ENCODE results near the gene AJAP1. TPM values are rescaled to one million over a fixed set of nuclear protein-coding genes. Genes with fewer than 3 reads are reported as not detected.

Gene AJAP1, protein sequence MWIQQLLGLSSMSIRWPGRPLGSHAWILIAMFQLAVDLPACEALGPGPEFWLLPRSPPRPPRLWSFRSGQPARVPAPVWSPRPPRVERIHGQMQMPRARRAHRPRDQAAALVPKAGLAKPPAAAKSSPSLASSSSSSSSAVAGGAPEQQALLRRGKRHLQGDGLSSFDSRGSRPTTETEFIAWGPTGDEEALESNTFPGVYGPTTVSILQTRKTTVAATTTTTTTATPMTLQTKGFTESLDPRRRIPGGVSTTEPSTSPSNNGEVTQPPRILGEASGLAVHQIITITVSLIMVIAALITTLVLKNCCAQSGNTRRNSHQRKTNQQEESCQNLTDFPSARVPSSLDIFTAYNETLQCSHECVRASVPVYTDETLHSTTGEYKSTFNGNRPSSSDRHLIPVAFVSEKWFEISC
- 0.35 and 0.65 TPM in 2 replicates for total RNA-seq
- long read RNA-seq, partial matches to known transcripts = 0 of 1 reads
- long read RNA-seq, other reads (novel, unspliced or antisense) = 1 of 1 reads

DNA sequence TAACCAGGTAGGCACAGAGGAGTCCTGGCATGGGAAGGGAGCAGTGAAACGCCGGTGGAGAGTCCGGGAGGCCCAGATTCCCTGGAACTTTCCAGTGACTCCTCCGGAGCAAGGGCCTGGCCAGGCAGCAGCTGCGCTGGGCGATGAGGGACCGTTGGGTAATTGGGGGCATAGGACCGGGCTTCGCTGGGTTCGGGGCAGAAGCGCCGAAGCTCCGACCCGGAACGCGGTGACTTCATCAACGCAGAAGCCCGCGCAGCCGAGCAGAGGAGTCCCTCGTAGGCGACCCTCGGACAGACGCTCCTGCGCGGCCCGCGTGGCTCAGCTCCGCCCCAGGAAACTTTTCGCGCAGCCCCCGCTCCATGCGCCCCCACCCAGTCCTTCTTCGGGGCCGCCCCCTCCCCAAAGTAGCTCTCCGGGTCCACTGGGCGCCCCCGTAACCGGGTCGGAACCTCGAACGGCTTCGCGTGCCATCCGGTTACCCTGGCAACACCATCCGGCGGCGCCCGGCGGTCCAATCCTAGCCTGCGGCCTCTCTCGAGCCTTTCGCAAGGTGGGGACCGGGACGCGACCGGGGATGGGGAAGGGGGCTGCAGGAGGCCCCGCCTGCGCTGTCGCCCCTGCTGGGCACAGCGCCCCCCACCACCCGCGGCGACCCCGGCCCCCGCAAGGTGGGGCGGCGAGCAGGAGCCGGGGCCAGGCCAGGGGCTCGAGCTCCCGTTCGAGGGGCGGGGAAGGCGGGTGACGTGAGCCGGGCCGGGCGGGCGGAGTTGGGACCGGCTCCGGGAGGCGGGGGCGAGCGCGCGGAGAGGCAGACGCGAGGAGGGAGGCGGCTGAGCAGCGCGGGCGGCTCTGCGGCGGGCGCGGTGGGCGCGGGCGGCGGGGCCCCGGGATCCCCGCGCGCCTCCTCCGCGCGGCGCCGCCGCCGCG is at the start of gene AJAP1:
Gene AJAP1 (plus strand): TSS at position 814 of the 930 bp plus-strand sequence. CDS start 817 bp downstream, outside the sequence.
- Mint-ChIP-seq H3K36me3 (ENCODE audit: unreplicated experiment) (no peaks in the 10 kb centered on the region), H3K4me1 (ENCODE audit: unreplicated experiment) (no peaks in the 10 kb centered on the region), H3K27me3 (ENCODE audit: unreplicated experiment) (peaks cover 24% of the 10 kb centered on the region), H3K4me3 (ENCODE audit: unreplicated experiment) (peak within 1 kb of the TSS; percentile 4), H3K27ac (ENCODE audit: unreplicated experiment) (no peak within 1 kb of the TSS), H3K9me3 (ENCODE audit: unreplicated experiment) (no peaks in the 10 kb centered on the region)
- DNase-seq (ENCODE audit: extremely low spot score, unreplicated experiment) = no peak
- no peak for TF ChIP-seq CTCF (IDR thresholded peaks at IDR 0.05)

- Mint-ChIP-seq H3K27ac (ENCODE audit: unreplicated experiment) (no peak overlapping the region), H3K27me3 (ENCODE audit: unreplicated experiment) (no peaks in the 10 kb centered on the region), H3K9me3 (ENCODE audit: unreplicated experiment) (peaks cover 45% of the 10 kb centered on the region), H3K4me3 (ENCODE audit: unreplicated experiment) (no peak overlapping the region), H3K36me3 (ENCODE audit: unreplicated experiment) (no peaks in the 10 kb centered on the region), H3K4me1 (ENCODE audit: unreplicated experiment) (no peaks in the 10 kb centered on the region)
- no peak for TF ChIP-seq CTCF (IDR thresholded peaks at IDR 0.05)
- no peak for DNase-seq (ENCODE audit: extremely low spot score, unreplicated experiment)
Measured at GRCh38 chr1:4605158-4605557, 49.3 kb upstream of the AJAP1 start.

GRCh38 chr1:4611563-4612341 is 42.7 kb upstream of the AJAP1 start:
- Mint-ChIP-seq H3K27ac (ENCODE audit: unreplicated experiment) (no peak overlapping the region), H3K9me3 (ENCODE audit: unreplicated experiment) (peaks cover 36% of the 10 kb centered on the region)
- DNase-seq (ENCODE audit: extremely low spot score, unreplicated experiment) = no peak

GRCh38 chr1:4612991-4613390 is 41.4 kb upstream of the AJAP1 start:
- H3K4me1 Mint-ChIP-seq (ENCODE audit: unreplicated experiment) = no peaks in the 10 kb centered on the region
- H3K27ac Mint-ChIP-seq (ENCODE audit: unreplicated experiment) = no peak overlapping the region
- H3K9me3 Mint-ChIP-seq (ENCODE audit: unreplicated experiment) = peaks cover 28% of the 10 kb centered on the region
- no peaks in the 10 kb centered on the region for H3K36me3 Mint-ChIP-seq (ENCODE audit: unreplicated experiment)
- H3K27me3 Mint-ChIP-seq (ENCODE audit: unreplicated experiment) = no peaks in the 10 kb centered on the region
- TF ChIP-seq CTCF (IDR thresholded peaks at IDR 0.05) = no peak
- no peak overlapping the region for H3K4me3 Mint-ChIP-seq (ENCODE audit: unreplicated experiment)
- no peak for DNase-seq (ENCODE audit: extremely low spot score, unreplicated experiment)

More at GRCh38 chr1:4611563-4612341, 42.7 kb upstream of the AJAP1 start:
- no peak for TF ChIP-seq CTCF (IDR thresholded peaks at IDR 0.05)
- H3K36me3 Mint-ChIP-seq (ENCODE audit: unreplicated experiment) = no peaks in the 10 kb centered on the region
- no peaks in the 10 kb centered on the region for H3K27me3 Mint-ChIP-seq (ENCODE audit: unreplicated experiment)
- H3K4me1 Mint-ChIP-seq (ENCODE audit: unreplicated experiment) = no peaks in the 10 kb centered on the region
- no peak overlapping the region for H3K4me3 Mint-ChIP-seq (ENCODE audit: unreplicated experiment)

Measured in osteocyte (in vitro differentiated cells).